Measurements from ENCODE around the gene BCAP29. TPM values are rescaled to one million over a fixed set of nuclear protein-coding genes. Genes with fewer than 3 reads are reported as not detected.
"Not testable (repeated sequence)": the region's sequence is repeated elsewhere in the genome, so short reads cannot be mapped to it uniquely, and the experiment has no call there.

The BCAP29 gene
- total RNA-seq (100 to 1,000 TPM in 8 of 9 donors, 10 to 100 TPM in 1; 96.2 to 241 (median 117) TPM), polyA plus RNA-seq (100 to 1,000 TPM in 1 of 2 donors, 10 to 100 TPM in 1; 42.5 to 157 TPM)
- long read RNA-seq, donor 1, full-length matches to known transcripts, result 127 of 163 reads
- long read RNA-seq, donor 1, partial matches to known transcripts, result 13 of 163 reads
- long read RNA-seq, donor 1, other reads (novel, unspliced or antisense), result 23 of 163 reads
- long read RNA-seq, donor 2, full-length matches to known transcripts, result 392 of 524 reads
- long read RNA-seq, donor 2, partial matches to known transcripts, result 61 of 524 reads
- long read RNA-seq, donor 2, other reads (novel, unspliced or antisense), result 71 of 524 reads
- long read RNA-seq, donor 3, full-length matches to known transcripts, result 130 of 165 reads
- long read RNA-seq, donor 3, partial matches to known transcripts, result 16 of 165 reads
- long read RNA-seq, donor 3, other reads (novel, unspliced or antisense), result 19 of 165 reads

- Histone ChIP-seq H3K4me3 (peak within 1 kb of the TSS; percentile 74 to 89 (median 81)), H3K36me3 (peaks cover 0 to 27% (median 15%) of the 10 kb centered on the region in 9 donors), H3K27ac (peak within 1 kb of the TSS; percentile 95 to 99 (median 97)), H3K9me3 (no peaks in the 10 kb centered on the region), H3K4me1 (peaks cover 0 to 44% (median 26%) of the 10 kb centered on the region in 12 donors), H3K27me3 (no peaks in the 10 kb centered on the region)
- 0 to 1% (median 0%) methylated on average over 47 to 89 of the region's 89 CpGs for WGBS, 4 donors
- peak; percentile 84 to 98 (median 96) for ATAC-seq
- TF ChIP-seq CTCF (IDR thresholded peaks at IDR 0.05) (peak in 9 of 12 donors; percentile 27 to 65 (median 48)), POLR2A (IDR thresholded peaks at IDR 0.05) (peak; percentile 71 to 90)
- DNase-seq, result peak; percentile 85 to 91 (median 87)
- intact Hi-C loops (cut with DNase I), result loop anchor here in 7 of 10 donors (1.0 to 10.0 kb wide), 9 partner anchors 15 to 395 kb away; partner anchors contain the start of genes GPR22 (in 2 of the 7), COG5 (in 1 of the 7) and DUS4L (in 1 of the 7)
Measured at GRCh38 chr7:107579885-107580715, at the start of gene BCAP29. Gene BCAP29, plus strand, starts transcription at chr7:107580246. Its CDS starts 527 bp downstream, at chr7:107580773.

- Histone ChIP-seq H3K4me3 (no peak overlapping the region), H3K9me3 (peaks cover 0 to 13% (median 0%) of the 10 kb centered on the region in 12 donors), H3K27me3 (no peaks in the 10 kb centered on the region), H3K4me1 (peaks cover 0 to 11% (median 0%) of the 10 kb centered on the region in 12 donors), H3K36me3 (peaks cover 0 to 18% (median 12%) of the 10 kb centered on the region in 9 donors), H3K27ac (no peak overlapping the region)
- ATAC-seq (no peak), DNase-seq (no peak)
- TF ChIP-seq CTCF (IDR thresholded peaks at IDR 0.05), result no peak
- no peak for TF ChIP-seq POLR2A (IDR thresholded peaks at IDR 0.05)
- intact Hi-C loops (cut with DNase I), result no loop called here
Measured at GRCh38 chr7:107530751-107531150, 49.3 kb upstream of the BCAP29 start.

- no peak for ATAC-seq
Measured at GRCh38 chr7:107534139-107534538, 45.9 kb upstream of the BCAP29 start.

GRCh38 chr7:107537228-107537627, 42.8 kb upstream of the BCAP29 start:
- 90 to 96% (median 96%) methylated on average over 4 of the region's 4 CpGs for WGBS, 4 donors
- intact Hi-C loops (cut with DNase I); H3K4me3 ChIP-seq; H3K27me3 ChIP-seq; DNase-seq; H3K4me1 ChIP-seq; ATAC-seq; H3K27ac ChIP-seq: not testable (repeated sequence)
- H3K9me3 ChIP-seq, result peaks cover 0 to 26% (median 0%) of the 10 kb centered on the region in 12 donors
- peaks cover 0 to 39% (median 14%) of the 10 kb centered on the region in 9 donors for H3K36me3 ChIP-seq

More at GRCh38 chr7:107534139-107534538, 45.9 kb upstream of the BCAP29 start:
- H3K4me3 ChIP-seq, result no peak overlapping the region
- DNase-seq, result no peak
- H3K27me3 ChIP-seq, result no peaks in the 10 kb centered on the region
- peaks cover 0 to 26% (median 0%) of the 10 kb centered on the region in 12 donors for H3K9me3 ChIP-seq
- no peak overlapping the region for H3K27ac ChIP-seq
- peaks cover 0 to 20% (median under 1%) of the 10 kb centered on the region in 9 donors for H3K36me3 ChIP-seq
- no peak for TF ChIP-seq POLR2A (IDR thresholded peaks at IDR 0.05)
- no peak for TF ChIP-seq CTCF (IDR thresholded peaks at IDR 0.05)
- peaks cover 0 to 10% (median 0%) of the 10 kb centered on the region in 12 donors for H3K4me1 ChIP-seq
- intact Hi-C loops (cut with DNase I), result no loop called here

Data from heart left ventricle (tissue), 16 donors.